ENCODE results near the gene EFHC1.

EFHC1 gene

DNA sequence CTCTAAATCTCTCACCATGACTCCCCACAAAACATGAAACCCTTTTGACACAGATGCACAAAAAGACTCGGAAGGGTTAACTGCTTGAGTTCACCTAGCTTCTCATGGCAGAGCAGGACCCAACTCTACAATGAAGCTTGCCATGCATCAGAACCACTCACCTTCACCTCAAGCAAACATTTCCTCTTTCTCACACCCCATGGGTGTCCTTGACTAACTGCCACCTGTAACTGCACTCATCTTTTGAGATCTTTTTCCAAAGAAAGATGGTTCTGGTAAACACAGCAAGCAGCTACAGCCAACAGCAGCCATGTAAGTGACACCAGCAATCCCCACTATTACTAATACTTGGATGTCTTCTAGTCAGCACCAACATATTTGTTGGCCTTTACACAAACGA lies 76.5 kb downstream of the EFHC1 start:
- H3K27me3 Mint-ChIP-seq = no peaks in the 10 kb centered on the region
- H3K27ac Mint-ChIP-seq = peak overlapping the region; percentile 100
- no peak for ATAC-seq (ENCODE audit: low read depth)
- H3K9me3 Mint-ChIP-seq = peaks cover 2% of the 10 kb centered on the region
- peaks cover 4% of the 10 kb centered on the region for H3K36me3 Mint-ChIP-seq
- peak overlapping the region; percentile 41 for H3K4me3 Mint-ChIP-seq
- H3K4me1 Mint-ChIP-seq = peaks cover 51% of the 10 kb centered on the region
- peak in 1 of 2 donors; percentile 23 for DNase-seq (ENCODE audit: low spot score in 2 of 2)

DNA sequence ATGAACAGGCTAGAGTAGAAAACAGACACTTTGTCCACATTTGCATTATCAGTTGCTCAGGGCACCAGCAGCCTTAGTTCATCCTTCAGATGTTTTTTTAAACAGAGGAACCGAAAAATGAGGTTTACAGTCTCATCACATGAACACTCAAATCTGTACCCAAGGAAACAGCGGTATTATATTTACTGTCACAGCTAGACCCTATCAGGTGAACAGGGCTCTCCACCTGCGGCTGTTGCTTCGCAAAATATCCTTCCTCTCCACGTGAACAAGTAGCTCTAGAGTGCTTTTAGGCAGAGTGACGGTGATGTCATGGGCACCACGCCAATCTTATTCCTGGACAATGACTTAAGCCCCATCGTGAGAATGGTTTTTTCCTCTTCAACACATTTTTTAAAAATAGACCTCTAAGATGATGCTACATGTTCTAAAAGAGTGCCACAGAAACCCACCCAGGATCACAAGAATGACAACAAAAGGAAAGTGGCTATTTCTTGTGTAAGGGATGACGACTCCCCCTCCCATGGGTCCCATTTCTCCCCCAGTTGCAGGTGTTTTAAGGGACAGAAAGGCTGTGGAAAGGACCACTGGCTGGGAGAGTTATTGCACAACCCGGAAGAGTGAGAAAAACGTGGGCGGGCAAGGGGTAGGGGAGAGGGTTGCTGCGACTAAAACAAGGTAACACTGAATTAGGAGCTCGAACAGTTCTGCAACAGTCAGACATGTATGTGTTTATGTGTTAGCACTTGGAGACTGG lies 77.7 kb downstream of the EFHC1 start:
- Mint-ChIP-seq H3K4me3 (peak overlapping the region; percentile 70), H3K27ac (peak overlapping the region; percentile 100), H3K36me3 (peaks cover 9% of the 10 kb centered on the region)

DNA sequence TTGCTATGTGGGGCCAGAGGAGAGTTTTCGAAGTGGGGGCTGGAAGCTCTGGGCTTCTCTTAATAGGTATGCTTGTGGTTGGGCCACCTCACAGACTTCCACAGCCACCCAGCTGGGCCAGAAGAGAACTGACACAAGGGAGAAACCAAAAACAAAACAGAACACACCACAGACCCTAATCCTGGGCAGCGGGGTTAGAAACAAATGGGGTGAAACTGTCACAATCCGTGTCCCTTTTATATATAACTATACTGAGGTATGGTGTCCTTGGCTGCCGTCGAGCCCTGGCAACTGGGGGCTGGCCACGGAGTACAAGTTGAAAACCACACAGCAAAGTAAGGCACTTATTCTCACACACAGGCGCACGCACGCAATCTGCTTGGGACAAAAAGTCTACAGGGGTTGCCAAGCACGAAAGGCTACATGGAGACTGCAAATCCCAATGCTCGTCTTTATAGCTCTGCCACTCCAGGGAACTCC lies 78.4 kb downstream of the EFHC1 start:
- DNase-seq (ENCODE audit: low spot score in 2 of 2) = peak; percentile 30 to 59
- peak overlapping the region; percentile 70 for H3K4me3 Mint-ChIP-seq
- H3K9me3 Mint-ChIP-seq = peaks cover 2% of the 10 kb centered on the region
- ATAC-seq (ENCODE audit: low read depth) = peak; percentile 38
- no peaks in the 10 kb centered on the region for H3K27me3 Mint-ChIP-seq
- H3K27ac Mint-ChIP-seq = peak overlapping the region; percentile 100
- peaks cover 9% of the 10 kb centered on the region for H3K36me3 Mint-ChIP-seq
- H3K4me1 Mint-ChIP-seq = peaks cover 41% of the 10 kb centered on the region

More for the DNA sequence above, 77.7 kb downstream of the EFHC1 start:
- H3K9me3 Mint-ChIP-seq = peaks cover 2% of the 10 kb centered on the region
- peak; percentile 84 for ATAC-seq (ENCODE audit: low read depth)
- DNase-seq (ENCODE audit: low spot score in 2 of 2) = peak; percentile 66 to 84
- no peaks in the 10 kb centered on the region for H3K27me3 Mint-ChIP-seq
- peaks cover 43% of the 10 kb centered on the region for H3K4me1 Mint-ChIP-seq

DNA sequence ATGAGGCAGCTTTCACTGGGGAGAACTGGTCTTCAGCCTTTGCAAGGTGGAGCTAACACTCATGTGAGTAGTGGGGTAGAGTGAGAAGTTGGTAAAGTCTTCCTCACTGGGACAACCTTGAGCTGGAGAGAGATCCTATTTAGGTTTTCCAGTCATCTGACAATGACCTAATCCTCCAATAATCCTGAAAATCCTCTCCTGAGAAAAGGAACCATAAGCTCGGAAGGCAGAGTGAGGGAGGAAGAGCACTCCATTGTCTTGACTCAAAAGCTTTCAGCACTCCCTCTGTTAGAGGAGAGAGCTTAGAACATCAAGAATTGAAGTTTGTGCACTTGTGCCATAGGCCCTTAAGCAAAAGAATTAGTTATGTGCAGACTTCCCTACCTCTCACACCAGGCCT lies 78.9 kb downstream of the EFHC1 start:
- no peak overlapping the region for H3K4me3 Mint-ChIP-seq
- peaks cover 36% of the 10 kb centered on the region for H3K4me1 Mint-ChIP-seq
- H3K27me3 Mint-ChIP-seq = no peaks in the 10 kb centered on the region
- DNase-seq (ENCODE audit: low spot score in 2 of 2) (no peak), ATAC-seq (ENCODE audit: low read depth) (no peak)
- peaks cover 9% of the 10 kb centered on the region for H3K36me3 Mint-ChIP-seq
- H3K9me3 Mint-ChIP-seq = peaks cover 2% of the 10 kb centered on the region
- peak overlapping the region; percentile 100 for H3K27ac Mint-ChIP-seq

DNA sequence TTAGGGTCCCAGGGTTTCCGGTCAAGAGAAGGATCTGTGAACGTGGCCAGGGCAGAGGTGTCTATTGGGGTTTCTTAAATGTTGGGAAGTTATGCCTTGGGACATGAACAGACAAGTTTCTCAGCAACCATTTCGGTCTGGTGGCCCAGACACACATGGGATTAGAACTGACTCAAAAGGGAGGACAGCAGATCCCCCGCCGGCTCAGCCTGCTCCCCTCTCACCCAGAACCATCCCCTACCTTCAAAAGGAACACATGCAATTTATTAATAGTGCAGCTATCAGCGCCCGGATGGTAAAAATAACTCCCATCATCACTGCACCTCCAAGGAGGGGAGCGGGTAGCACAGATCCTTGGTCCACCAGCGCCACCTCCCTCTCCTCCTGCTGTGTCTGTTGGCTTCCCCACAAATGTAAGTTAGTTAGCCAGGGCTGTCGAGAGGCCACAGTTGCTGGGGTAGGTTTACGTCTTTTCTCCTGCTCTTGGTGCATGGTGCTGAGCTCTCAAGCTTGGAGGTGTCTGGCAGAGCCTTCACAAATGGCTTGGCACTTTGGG lies 79.6 kb downstream of the EFHC1 start:
- H3K9me3 Mint-ChIP-seq = peaks cover 2% of the 10 kb centered on the region
- no peak for DNase-seq (ENCODE audit: low spot score in 2 of 2)

DNA sequence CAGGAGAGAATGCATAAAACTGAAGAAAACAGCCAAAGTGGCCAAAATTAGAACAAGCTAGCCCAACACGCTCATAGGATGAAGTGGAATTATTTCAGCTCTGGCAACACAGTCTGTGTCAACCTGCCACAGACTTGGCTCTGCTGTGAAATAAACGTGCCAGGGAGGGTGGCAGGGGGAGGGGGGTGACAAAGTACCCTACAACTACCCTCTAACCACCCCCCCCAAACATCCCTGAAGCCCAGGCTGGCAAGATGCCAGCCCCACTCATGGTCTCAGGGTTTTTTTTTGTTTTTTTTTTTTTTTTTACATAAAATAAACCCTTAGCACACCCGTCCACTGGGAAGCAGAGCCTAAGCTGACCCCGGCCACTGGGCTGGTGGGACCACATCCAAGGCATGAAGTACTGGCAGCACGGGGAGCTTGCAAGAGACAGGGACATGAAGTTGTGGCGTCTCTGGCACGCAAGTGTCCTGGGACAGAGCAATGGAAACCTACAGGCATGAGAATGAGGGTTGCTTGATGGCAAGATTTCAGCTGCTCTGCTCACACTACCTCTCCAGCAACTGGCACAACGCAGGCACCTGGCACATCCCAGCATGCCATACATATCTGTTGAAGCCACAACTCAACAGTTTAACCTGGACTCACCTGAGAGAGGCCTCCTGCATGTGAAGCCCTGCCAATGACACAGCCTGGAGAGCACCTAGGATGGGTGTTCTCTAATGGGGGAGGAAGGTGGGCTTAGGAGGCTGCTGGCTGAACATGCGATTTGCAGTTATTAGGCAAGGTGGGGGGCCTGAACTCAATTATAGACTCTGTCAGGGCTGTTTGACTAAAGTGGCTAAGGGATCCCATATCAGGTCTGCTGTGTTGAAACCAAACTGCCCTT lies 80.3 kb downstream of the EFHC1 start:
- Mint-ChIP-seq H3K4me1 (peaks cover 30% of the 10 kb centered on the region), H3K27ac (peak overlapping the region; percentile 100), H3K4me3 (no peak overlapping the region), H3K9me3 (no peaks in the 10 kb centered on the region), H3K36me3 (peaks cover 7% of the 10 kb centered on the region), H3K27me3 (no peaks in the 10 kb centered on the region)
- no peak for ATAC-seq (ENCODE audit: low read depth)
- no peak for DNase-seq (ENCODE audit: low spot score in 2 of 2)

More for the DNA sequence above, 79.6 kb downstream of the EFHC1 start:
- no peak for ATAC-seq (ENCODE audit: low read depth)
- H3K4me3 Mint-ChIP-seq = no peak overlapping the region
- H3K36me3 Mint-ChIP-seq = peaks cover 9% of the 10 kb centered on the region
- H3K4me1 Mint-ChIP-seq = peaks cover 33% of the 10 kb centered on the region
- no peaks in the 10 kb centered on the region for H3K27me3 Mint-ChIP-seq
- peak overlapping the region; percentile 100 for H3K27ac Mint-ChIP-seq

DNA sequence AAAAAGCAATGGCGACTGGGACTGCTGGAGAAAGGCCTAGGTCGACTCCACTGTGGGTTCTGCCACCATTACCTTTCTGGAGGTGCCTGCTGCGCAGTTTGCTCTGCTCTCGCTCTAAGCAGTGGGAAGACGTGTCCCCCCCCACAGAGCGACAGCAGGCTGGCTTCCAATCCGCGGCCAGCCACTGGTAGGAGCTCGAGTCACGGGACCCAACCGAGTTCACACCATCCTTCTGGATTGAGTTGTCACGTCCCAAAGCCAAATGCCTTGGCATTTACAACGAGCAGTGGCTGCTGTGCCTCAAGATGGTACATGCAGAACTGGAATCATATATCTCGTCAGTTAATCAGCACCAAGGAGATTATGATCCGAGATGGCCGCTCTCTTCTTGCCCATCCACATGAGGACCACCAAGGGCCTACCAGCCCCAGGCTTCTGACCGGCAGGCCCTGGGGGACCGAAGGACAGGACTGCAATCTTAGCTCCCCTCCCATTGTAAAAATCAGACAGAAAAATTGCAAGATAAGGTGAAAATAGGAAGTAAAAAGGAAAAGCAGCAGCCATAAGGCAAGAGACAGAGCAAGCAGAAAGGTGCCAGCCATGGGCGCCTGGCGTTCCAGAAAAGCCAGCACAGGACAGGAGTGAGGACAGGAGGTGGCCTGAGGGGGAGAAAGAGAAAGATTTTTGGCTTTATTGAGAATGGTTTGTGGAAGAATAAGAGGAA lies 82.3 kb downstream of the EFHC1 start:
- DNase-seq (ENCODE audit: low spot score in 2 of 2) (no peak), ATAC-seq (ENCODE audit: low read depth) (no peak)
- peaks cover 9% of the 10 kb centered on the region for H3K36me3 Mint-ChIP-seq
- H3K27me3 Mint-ChIP-seq = no peaks in the 10 kb centered on the region
- peaks cover 17% of the 10 kb centered on the region for H3K4me1 Mint-ChIP-seq
- no peaks in the 10 kb centered on the region for H3K9me3 Mint-ChIP-seq
- peak overlapping the region; percentile 71 for H3K27ac Mint-ChIP-seq
- no peak overlapping the region for H3K4me3 Mint-ChIP-seq

DNA sequence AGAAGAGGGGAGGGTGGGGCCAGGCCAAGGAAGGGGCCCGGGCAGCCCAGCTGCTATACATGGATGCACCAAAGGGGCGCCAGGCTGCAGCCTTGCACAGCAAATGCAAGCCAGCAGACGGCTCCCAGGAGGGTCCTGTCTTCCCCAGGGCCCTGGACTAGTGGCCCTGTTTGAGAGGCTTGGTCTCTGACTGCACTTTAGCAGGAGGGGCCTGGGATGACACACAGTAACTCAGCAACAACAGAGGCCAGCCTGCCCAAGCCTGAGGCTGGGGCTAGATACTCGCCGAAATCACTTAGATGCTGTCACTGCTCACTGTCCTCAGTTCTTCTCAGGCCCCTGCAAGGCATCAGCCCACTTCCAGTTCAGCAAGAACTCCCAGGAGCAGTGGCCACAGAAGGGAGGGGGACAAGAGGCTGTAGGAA lies 83.2 kb downstream of the EFHC1 start:
- Mint-ChIP-seq H3K27me3 (no peaks in the 10 kb centered on the region), H3K36me3 (peaks cover 17% of the 10 kb centered on the region), H3K4me3 (no peak overlapping the region), H3K4me1 (peaks cover 10% of the 10 kb centered on the region), H3K9me3 (no peaks in the 10 kb centered on the region), H3K27ac (peak overlapping the region; percentile 71)
- DNase-seq (ENCODE audit: low spot score in 2 of 2) (no peak), ATAC-seq (ENCODE audit: low read depth) (no peak)

DNA sequence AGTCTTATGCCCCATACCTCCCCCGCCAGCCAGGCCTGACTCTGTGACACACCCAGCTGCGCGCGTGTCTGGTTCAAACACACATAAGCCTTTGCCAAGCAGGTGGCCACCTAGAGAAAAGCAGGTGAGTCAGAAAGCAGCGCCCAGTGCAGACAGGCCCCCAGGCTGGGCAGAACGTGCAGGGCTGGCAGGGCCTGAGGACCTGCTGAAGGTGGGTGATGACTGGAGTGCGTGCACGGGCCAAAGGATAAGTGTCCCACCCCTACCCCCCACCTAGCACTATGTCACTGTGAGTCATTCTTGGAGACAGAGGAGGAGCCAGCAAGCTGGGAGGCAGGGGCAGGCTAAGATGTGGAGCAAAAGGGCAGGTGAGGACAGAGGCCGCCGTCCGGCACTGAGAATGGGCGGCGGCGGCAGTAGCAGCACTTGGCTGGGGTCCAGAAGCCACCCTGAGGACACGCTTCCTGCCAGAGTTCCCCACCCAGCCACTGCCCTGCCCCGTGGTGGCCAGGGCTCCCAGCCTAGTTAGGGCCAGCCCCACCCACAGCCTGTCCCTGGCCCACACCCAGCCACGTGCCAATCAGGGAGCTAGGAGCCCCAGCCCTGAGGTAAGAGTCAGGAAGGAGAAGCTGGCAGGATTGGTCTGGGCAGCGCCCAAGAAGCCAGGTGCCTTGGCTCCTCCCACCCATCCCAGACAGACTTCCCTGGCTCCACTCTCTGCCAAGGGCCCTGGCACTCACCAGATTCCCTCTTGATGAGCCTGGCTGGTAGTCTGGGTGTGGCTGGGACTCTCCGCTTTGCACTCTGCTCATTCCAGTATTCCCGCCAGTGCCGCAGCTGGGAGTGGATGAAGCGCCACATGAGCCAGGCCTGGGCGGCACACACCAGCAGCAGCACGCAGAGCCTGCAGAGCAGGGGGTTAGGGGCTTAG lies 84.0 kb downstream of the EFHC1 start:
- H3K27me3 Mint-ChIP-seq = no peaks in the 10 kb centered on the region
- no peak overlapping the region for H3K27ac Mint-ChIP-seq
- DNase-seq (ENCODE audit: low spot score in 2 of 2) = no peak
- no peak for ATAC-seq (ENCODE audit: low read depth)
- H3K4me1 Mint-ChIP-seq = peaks cover 3% of the 10 kb centered on the region
- peaks cover 22% of the 10 kb centered on the region for H3K36me3 Mint-ChIP-seq
- no peaks in the 10 kb centered on the region for H3K9me3 Mint-ChIP-seq
- H3K4me3 Mint-ChIP-seq = no peak overlapping the region

DNA sequence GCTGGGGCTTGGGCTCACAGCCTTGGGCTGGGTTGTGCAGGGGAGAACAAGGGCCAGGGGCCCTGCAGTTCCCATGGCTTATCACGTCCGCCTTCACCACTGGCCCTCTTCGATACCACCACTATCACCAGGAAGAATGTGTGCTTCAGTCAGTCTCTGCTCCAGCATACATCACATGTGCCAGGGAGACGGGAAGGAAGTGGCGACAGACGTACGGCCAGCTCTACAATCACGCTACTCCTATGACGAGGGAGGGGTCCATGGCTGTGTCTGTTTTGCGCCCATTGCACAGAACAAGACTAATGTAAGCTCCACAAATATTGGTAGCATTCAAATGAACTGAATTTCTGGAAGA lies 84.6 kb downstream of the EFHC1 start:
- Mint-ChIP-seq H3K36me3 (peaks cover 25% of the 10 kb centered on the region), H3K27ac (peak overlapping the region; percentile 61), H3K4me1 (peaks cover 3% of the 10 kb centered on the region), H3K27me3 (no peaks in the 10 kb centered on the region), H3K4me3 (no peak overlapping the region), H3K9me3 (no peaks in the 10 kb centered on the region)
- no peak for DNase-seq (ENCODE audit: low spot score in 2 of 2)
- ATAC-seq (ENCODE audit: low read depth) = no peak

DNA sequence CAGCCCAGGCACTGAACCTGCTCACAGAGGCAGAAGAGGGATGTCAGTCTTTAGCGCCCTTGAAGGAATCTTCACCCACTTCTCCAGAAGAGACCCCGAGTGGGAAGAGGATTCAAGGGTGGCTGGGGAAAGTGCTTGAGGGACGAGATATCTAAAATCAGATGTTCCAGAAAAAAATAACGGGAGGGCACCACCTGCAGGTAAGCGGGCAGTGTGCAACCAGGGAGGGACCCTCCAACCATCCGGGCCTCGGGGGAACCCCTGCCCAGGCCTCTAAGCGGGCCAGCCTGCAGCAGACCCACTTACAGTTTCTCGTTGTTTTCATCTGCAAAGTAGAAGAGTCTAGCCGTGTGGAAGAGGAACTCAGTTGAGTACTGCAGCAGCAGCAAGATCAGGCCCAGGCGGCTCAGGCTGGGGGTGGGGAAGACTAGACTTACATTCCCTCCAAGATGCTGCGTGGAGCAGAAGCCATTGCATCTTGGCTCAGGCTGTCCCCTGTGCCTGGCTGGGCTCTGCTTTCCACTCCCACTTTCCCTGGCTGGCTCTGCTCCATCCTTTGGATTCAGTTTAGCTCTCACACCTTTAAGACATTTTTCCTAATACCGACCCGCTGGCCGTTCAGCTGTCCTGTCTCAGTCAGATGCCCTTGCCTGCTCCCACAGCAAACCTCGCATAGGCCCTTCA lies 85.7 kb downstream of the EFHC1 start:
- peaks cover 3% of the 10 kb centered on the region for H3K4me1 Mint-ChIP-seq
- DNase-seq (ENCODE audit: low spot score in 2 of 2) (peak in 1 of 2 donors; percentile 43), ATAC-seq (ENCODE audit: low read depth) (peak; percentile 76)
- H3K9me3 Mint-ChIP-seq = no peaks in the 10 kb centered on the region
- peak overlapping the region; percentile 61 for H3K27ac Mint-ChIP-seq
- no peaks in the 10 kb centered on the region for H3K27me3 Mint-ChIP-seq
- peaks cover 30% of the 10 kb centered on the region for H3K36me3 Mint-ChIP-seq
- no peak overlapping the region for H3K4me3 Mint-ChIP-seq

DNA sequence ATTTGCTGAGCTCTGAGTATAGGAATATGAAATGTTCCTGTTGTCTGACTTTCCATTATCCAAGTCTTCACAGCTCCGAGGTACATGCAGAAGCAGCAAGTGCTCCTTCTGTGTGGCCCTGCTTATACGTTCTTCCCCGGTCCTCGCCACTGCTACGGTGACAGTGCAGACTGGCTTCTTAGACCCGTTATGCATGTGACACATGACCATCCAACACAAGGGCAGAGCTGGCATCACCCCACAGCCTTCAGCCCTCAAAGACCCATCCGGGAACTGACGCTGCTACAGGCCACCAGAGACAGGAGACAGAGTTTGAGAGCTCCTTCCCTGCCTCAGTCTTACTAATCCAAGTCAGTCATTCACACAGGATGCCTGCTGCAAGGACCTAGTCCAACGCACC lies 86.3 kb downstream of the EFHC1 start:
- Mint-ChIP-seq H3K27ac (no peak overlapping the region), H3K4me3 (no peak overlapping the region), H3K9me3 (no peaks in the 10 kb centered on the region), H3K4me1 (peaks cover 3% of the 10 kb centered on the region), H3K36me3 (peaks cover 32% of the 10 kb centered on the region), H3K27me3 (no peaks in the 10 kb centered on the region)
- DNase-seq (ENCODE audit: low spot score in 2 of 2) (no peak), ATAC-seq (ENCODE audit: low read depth) (no peak)
